Mononuclear cell (primary cell): Measurements from ENCODE around the gene GAK. TPM values are rescaled to one million over a fixed set of nuclear protein-coding genes. Genes with fewer than 3 reads are reported as not detected.

Source experiments
- total RNA-seq: library from RNA; depleted of rRNA; stranded (reverse); fragments of >200 nt; gene quantifications from one replicate; pipeline ENCODE4 v1.2.3, GENCODE V29; 2012

Gene GAK
- total RNA-seq, 1 donor: 62.2 TPM

Other genes starting within 250 kb of the GAK start
- gene SLC49A3, start 243.2 kb downstream of the GAK start, total RNA-seq: 2.9 TPM
- gene PCGF3, start 226.5 kb downstream of the GAK start, total RNA-seq: 49.7 TPM
- gene CPLX1, start 106.2 kb downstream of the GAK start, total RNA-seq: 0.10 TPM
- 15.4 TPM for gene TMEM175, start 144 bp upstream of the GAK start, total RNA-seq
- gene DGKQ, start 41.3 kb upstream of the GAK start, total RNA-seq: 10.8 TPM
- gene IDUA, start 54.7 kb upstream of the GAK start, total RNA-seq: 8.5 TPM
- 0.10 TPM for gene SLC26A1, start 61.1 kb upstream of the GAK start, total RNA-seq
- 5.8 TPM for gene FGFRL1, start 79.3 kb upstream of the GAK start, total RNA-seq
- gene RNF212, start 181.2 kb upstream of the GAK start, total RNA-seq: 3.1 TPM
- gene SPON2, start 240.3 kb upstream of the GAK start, total RNA-seq: 25.5 TPM